ENCODE data around the gene SLC19A1.

GRCh38 chr21:45456584-45457160 lies 85.6 kb downstream of the SLC19A1 start:
- no peak for TF ChIP-seq CTCF (IDR thresholded peaks at IDR 0.05; ENCODE audit: low read length)
- no peak for TF ChIP-seq EZH2 (optimal IDR thresholded peaks at IDR 0.05; ENCODE audit: low read depth, low read length)

Measured in MM.1S (cell line).